MM.1S (cell line): ENCODE measurements around the gene POLRMT.

ENCODE experiments used
- DNase-seq: peaks from one replicate; pipeline ENCODE4 v3.0.0-alpha.2; 2015
- H2AFZ ChIP-seq: fragments of 300-600 bp; sonication (generic); 2 replicates; pipeline ENCODE4 v1.6.0; 2016; ENCODE audit warnings: antibody characterized with exemption, low read length
- H3F3A ChIP-seq: fragments of 300-600 bp; sonication (generic); 2 replicates; pipeline ENCODE4 v1.6.1; 2016; ENCODE audit warnings: mild to moderate bottlenecking, antibody characterized with exemption, low read length, moderate library complexity, mixed read lengths; ENCODE audit not compliant: insufficient read depth
- H3K27ac ChIP-seq: fragments of 300-600 bp; sonication (generic); 2 replicates; pipeline ENCODE4 v1.5.1; 2016; ENCODE audit warnings: mild to moderate bottlenecking, low read length
- H3K27me3 ChIP-seq: fragments of 300-600 bp; sonication (generic); replicated peaks from 2 replicates; pipeline ENCODE4 v1.6.0; 2016; ENCODE audit warnings: low read length; ENCODE audit not compliant: insufficient read depth
- H3K36me3 ChIP-seq: fragments of 300-600 bp; sonication (generic); replicated peaks from 2 replicates; pipeline ENCODE4 v1.6.1; 2016; ENCODE audit warnings: mild to moderate bottlenecking, low read length, mixed read lengths; ENCODE audit not compliant: insufficient read depth
- H3K4me1 ChIP-seq: fragments of 300-600 bp; sonication (generic); 2 replicates; pipeline ENCODE4 v1.6.1; 2016; ENCODE audit warnings: low read length, mixed read lengths
- H3K4me2 ChIP-seq: fragments of 300-600 bp; sonication (generic); 2 replicates; pipeline ENCODE4 v1.6.0; 2016; ENCODE audit warnings: low read depth, low read length
- H3K4me3 ChIP-seq: fragments of 300-600 bp; sonication (generic); 2 replicates; pipeline ENCODE4 v1.5.1; 2016; ENCODE audit warnings: low read length, mixed read lengths
- H3K79me2 ChIP-seq: fragments of 300-600 bp; sonication (generic); 2 replicates; pipeline ENCODE4 v1.6.1; 2016; ENCODE audit warnings: mixed run types, low read length, mixed read lengths
- H3K9ac ChIP-seq: fragments of 300-600 bp; sonication (generic); 2 replicates; pipeline ENCODE4 v1.6.1; 2016; ENCODE audit warnings: low read length, mixed read lengths
- H3K9me2 ChIP-seq: fragments of 300-600 bp; sonication (generic); replicated peaks from 2 replicates; pipeline ENCODE4 v1.6.1; 2016; ENCODE audit warnings: mild to moderate bottlenecking, low read length, mixed read lengths; ENCODE audit not compliant: insufficient read depth
- H3K9me3 ChIP-seq: fragments of 300-600 bp; sonication (generic); replicated peaks from 2 replicates; pipeline ENCODE4 v1.6.1; 2016; ENCODE audit warnings: mild to moderate bottlenecking, low read length, mixed read lengths; ENCODE audit not compliant: insufficient read depth
- H4K20me1 ChIP-seq: fragments of 300-600 bp; sonication (generic); 2 replicates; pipeline ENCODE4 v1.6.1; 2016; ENCODE audit warnings: mild to moderate bottlenecking, low read length, moderate library complexity, mixed read lengths; ENCODE audit not compliant: insufficient read depth
- CTCF ChIP-seq: fragments of 300-600 bp; sonication (generic); IDR thresholded peaks from 2 replicates; pipeline ENCODE4 v1.5.1; 2016; ENCODE audit warnings: antibody characterized with exemption, low read length, mixed read lengths
- EZH2 ChIP-seq: fragments of 300-600 bp; sonication (generic); optimal IDR thresholded peaks from 2 replicates; pipeline ENCODE3; 2017; ENCODE audit warnings: low read depth, mild to moderate bottlenecking, antibody characterized with exemption, low read length, mixed read lengths
- EZH2phosphoT487 ChIP-seq: fragments of 300-600 bp; sonication (generic); IDR thresholded peaks from 2 replicates; pipeline ENCODE4 v1.6.1; 2018; ENCODE audit warnings: antibody characterized with exemption, low read length

The POLRMT gene

GRCh38 chr19:656751-657559 is 23.6 kb upstream of the POLRMT start:
- H3K27ac ChIP-seq: no peak overlapping the region
- no peak overlapping the region for H3K4me2 ChIP-seq
- TF ChIP-seq EZH2phosphoT487: no peak
- no peak for TF ChIP-seq CTCF
- no peak for TF ChIP-seq EZH2
- no peaks in the 10 kb centered on the region for H3K27me3 ChIP-seq
- peaks cover 98% of the 10 kb centered on the region for H3K79me2 ChIP-seq
- no peak overlapping the region for H2AFZ ChIP-seq
- no peak overlapping the region for H3K4me3 ChIP-seq
- peaks cover 85% of the 10 kb centered on the region for H4K20me1 ChIP-seq
- no peak overlapping the region for H3K9ac ChIP-seq
- H3K9me3 ChIP-seq: no peaks in the 10 kb centered on the region
- H3K4me1 ChIP-seq: peaks cover 14% of the 10 kb centered on the region
- DNase-seq: no peak
- peaks cover 46% of the 10 kb centered on the region for H3K36me3 ChIP-seq
- H3K9me2 ChIP-seq: no peaks in the 10 kb centered on the region
- peaks cover 22% of the 10 kb centered on the region for H3F3A ChIP-seq

- TF ChIP-seq CTCF (no peak), EZH2 (no peak), EZH2phosphoT487 (no peak)
- Histone ChIP-seq H3K9me2 (no peaks in the 10 kb centered on the region), H3K4me1 (peaks cover 12% of the 10 kb centered on the region), H3K36me3 (peaks cover 50% of the 10 kb centered on the region), H3F3A (peaks cover 10% of the 10 kb centered on the region), H3K9me3 (no peaks in the 10 kb centered on the region), H3K79me2 (peaks cover 98% of the 10 kb centered on the region), H3K27ac (no peak overlapping the region), H2AFZ (no peak overlapping the region), H3K9ac (no peak overlapping the region), H3K27me3 (no peaks in the 10 kb centered on the region), H4K20me1 (peaks cover 84% of the 10 kb centered on the region), H3K4me2 (no peak overlapping the region), H3K4me3 (no peak overlapping the region)
- DNase-seq: no peak
These were observed 22.4 kb upstream of the POLRMT start for GRCh38 chr19:655691-656090.

- Histone ChIP-seq H3K9me2 (no peaks in the 10 kb centered on the region), H3K36me3 (peaks cover 61% of the 10 kb centered on the region), H3K4me1 (no peaks in the 10 kb centered on the region), H3K9me3 (no peaks in the 10 kb centered on the region), H3F3A (no peaks in the 10 kb centered on the region), H3K9ac (no peak overlapping the region), H3K79me2 (peaks cover 93% of the 10 kb centered on the region), H2AFZ (no peak overlapping the region), H3K27me3 (no peaks in the 10 kb centered on the region), H4K20me1 (peaks cover 64% of the 10 kb centered on the region), H3K4me3 (no peak overlapping the region), H3K4me2 (no peak overlapping the region), H3K27ac (no peak overlapping the region)
- no peak for DNase-seq
- TF ChIP-seq EZH2phosphoT487: no peak
- no peak for TF ChIP-seq CTCF
- no peak for TF ChIP-seq EZH2
These were observed 20.1 kb upstream of the POLRMT start for GRCh38 chr19:653425-653824.
